GM21515 (cell line): ENCODE measurements around the gene SEPTIN12.
"Not testable (repeated sequence)": the region's sequence is repeated elsewhere in the genome, so short reads cannot be mapped to it uniquely, and the experiment has no call there.

Source experiments
- ATAC-seq: cut with Tn5 transposase; IDR thresholded peaks from one replicate; pipeline ENCODE4 v1.9.1; 2021; ENCODE audit not compliant: unreplicated experiment

The SEPTIN12 gene

GRCh38 chr16:4760221-4760910 lies 27.8 kb downstream of the SEPTIN12 start:
- no peak for ATAC-seq

- no peak for ATAC-seq
Measured at GRCh38 chr16:4755687-4756086, 32.5 kb downstream of the SEPTIN12 start.

GRCh38 chr16:4754865-4755264 lies 33.3 kb downstream of the SEPTIN12 start:
- no peak for ATAC-seq

- no peak for ATAC-seq
Measured at GRCh38 chr16:4753227-4753626, 34.9 kb downstream of the SEPTIN12 start.

GRCh38 chr16:4752351-4753100 lies 35.6 kb downstream of the SEPTIN12 start:
- ATAC-seq, result no peak

- ATAC-seq, result no peak
Measured at GRCh38 chr16:4750896-4751295, 37.2 kb downstream of the SEPTIN12 start.

- ATAC-seq, result no peak
Measured at GRCh38 chr16:4749700-4750257, 38.4 kb downstream of the SEPTIN12 start.

- no peak for ATAC-seq
Measured at GRCh38 chr16:4748682-4749411, 39.3 kb downstream of the SEPTIN12 start.

- ATAC-seq, result no peak
Measured at GRCh38 chr16:4747906-4748681, 40.1 kb downstream of the SEPTIN12 start.

GRCh38 chr16:4746991-4747574 lies 41.1 kb downstream of the SEPTIN12 start:
- ATAC-seq, result no peak

GRCh38 chr16:4746215-4746614 lies 41.9 kb downstream of the SEPTIN12 start:
- no peak for ATAC-seq

- no peak for ATAC-seq
Measured at GRCh38 chr16:4745274-4745569, 42.9 kb downstream of the SEPTIN12 start.

GRCh38 chr16:4744555-4745273 lies 43.4 kb downstream of the SEPTIN12 start:
- no peak for ATAC-seq

GRCh38 chr16:4743226-4743878 lies 44.8 kb downstream of the SEPTIN12 start:
- no peak for ATAC-seq

- not testable (repeated sequence) for ATAC-seq
Measured at GRCh38 chr16:4738370-4738769, 49.8 kb downstream of the SEPTIN12 start.

- no peak for ATAC-seq
Measured at GRCh38 chr16:4737545-4737944, 50.6 kb downstream of the SEPTIN12 start.

- no peak for ATAC-seq
Measured at GRCh38 chr16:4736546-4736945, 51.6 kb downstream of the SEPTIN12 start.

- ATAC-seq, result peak; percentile 66
Measured at GRCh38 chr16:4734730-4735535, 53.2 kb downstream of the SEPTIN12 start.
